SK-N-SH treated with all-trans-retinoic acid at 6 μM for 48 hours (cell line): ENCODE results near the gene TWNK.

ENCODE experiments used
- ATAC-seq: fragments of 200-7000 bp; cut with Tn5 transposase; 3 replicates; pipeline ENCODE4 v1.9.1; 2020; ENCODE audit warnings: mild to moderate bottlenecking, moderate library complexity
- ARNTL ChIP-seq: fragments of 450-650 bp; formaldehyde crosslinking; IDR thresholded peaks from 2 replicates; pipeline ENCODE4 v1.5.0; 2020; ENCODE audit warnings: low read depth, mild to moderate bottlenecking, moderate library complexity, borderline replicate concordance
- CSDC2 ChIP-seq: fragments of 250-450 bp; sonication (Bioruptor Pico); IDR thresholded peaks from 2 replicates; pipeline ENCODE4 v1.5.0; 2020; ENCODE audit warnings: mild to moderate bottlenecking, moderate library complexity
- CSRNP3 ChIP-seq: fragments of 250-450 bp; sonication (Bioruptor Pico); IDR thresholded peaks from 2 replicates; pipeline ENCODE4 v1.5.1; 2021; ENCODE audit warnings: mild to moderate bottlenecking, moderate library complexity
- ESRRG ChIP-seq: fragments of 250-450 bp; sonication (Bioruptor Pico); IDR thresholded peaks from 2 replicates; pipeline ENCODE4 v1.6.1; 2021; ENCODE audit warnings: mild to moderate bottlenecking
- GLIS3 ChIP-seq: fragments of 250-450 bp; sonication (Bioruptor Pico); IDR thresholded peaks from 2 replicates; pipeline ENCODE4 v1.5.0; 2020; ENCODE audit warnings: mild to moderate bottlenecking, moderate library complexity
- ISL1 ChIP-seq: fragments of 250-450 bp; sonication (Bioruptor Pico); IDR thresholded peaks from 2 replicates; pipeline ENCODE4 v2.1.2; 2022; ENCODE audit warnings: mild to moderate bottlenecking, moderate library complexity
- OSR1 ChIP-seq: fragments of 250-450 bp; sonication (Bioruptor Pico); IDR thresholded peaks from 2 replicates; pipeline ENCODE4 v1.8.0; 2022; ENCODE audit warnings: moderate library complexity, mild to moderate bottlenecking, inconsistent platforms
- SNAI2 ChIP-seq: fragments of 250-450 bp; sonication (Bioruptor Pico); IDR thresholded peaks from 2 replicates; pipeline ENCODE4 v1.5.0; 2020; ENCODE audit warnings: mild to moderate bottlenecking, moderate library complexity
- TOX ChIP-seq: fragments of 250-450 bp; sonication (Bioruptor Pico); IDR thresholded peaks from 2 replicates; pipeline ENCODE4 v1.8.0; 2021; ENCODE audit warnings: mild to moderate bottlenecking, moderate library complexity, borderline replicate concordance
- ZFP3 ChIP-seq: fragments of 250-450 bp; sonication (Bioruptor Pico); IDR thresholded peaks from 2 replicates; pipeline ENCODE4 v1.5.0; 2020; ENCODE audit warnings: mild to moderate bottlenecking, moderate library complexity
- ZFP30 ChIP-seq: fragments of 450-650 bp; formaldehyde crosslinking; IDR thresholded peaks from 2 replicates; pipeline ENCODE4 v1.5.0; 2022; ENCODE audit warnings: mild to moderate bottlenecking, moderate library complexity
- ZNF565 ChIP-seq: fragments of 450-650 bp; formaldehyde crosslinking; conservative IDR thresholded peaks from 2 replicates; pipeline ENCODE4 v1.5.0; 2020; ENCODE audit warnings: low read depth, mild to moderate bottlenecking, moderate library complexity
- ZNF8 ChIP-seq: fragments of 450-650 bp; formaldehyde crosslinking; IDR thresholded peaks from 2 replicates; pipeline ENCODE4 v1.5.0; 2020; ENCODE audit warnings: mild to moderate bottlenecking, moderate library complexity
- TF ChIP-seq, protein P1 (sequence below): fragments of 250-450 bp; sonication (Bioruptor Pico); IDR thresholded peaks from 2 replicates; pipeline ENCODE4 v1.8.0; 2021; ENCODE audit warnings: low read depth, mild to moderate bottlenecking, moderate library complexity, borderline replicate concordance
- TF ChIP-seq, protein P2 (sequence below): fragments of 250-450 bp; sonication (Bioruptor Pico); IDR thresholded peaks from 2 replicates; pipeline ENCODE4 v1.5.1; 2020; ENCODE audit warnings: low read depth, mild to moderate bottlenecking, moderate library complexity
- TF ChIP-seq, protein P3 (sequence below): fragments of 250-450 bp; sonication (Bioruptor Pico); IDR thresholded peaks from 2 replicates; pipeline ENCODE4 v1.8.0; 2020; ENCODE audit warnings: mild to moderate bottlenecking, moderate library complexity, borderline replicate concordance
- TF ChIP-seq, protein P4 (sequence below): fragments of 250-450 bp; sonication (Bioruptor Pico); IDR thresholded peaks from 2 replicates; pipeline ENCODE4 v1.5.0; 2020; ENCODE audit warnings: mild to moderate bottlenecking, moderate library complexity

The TWNK gene

DNA sequence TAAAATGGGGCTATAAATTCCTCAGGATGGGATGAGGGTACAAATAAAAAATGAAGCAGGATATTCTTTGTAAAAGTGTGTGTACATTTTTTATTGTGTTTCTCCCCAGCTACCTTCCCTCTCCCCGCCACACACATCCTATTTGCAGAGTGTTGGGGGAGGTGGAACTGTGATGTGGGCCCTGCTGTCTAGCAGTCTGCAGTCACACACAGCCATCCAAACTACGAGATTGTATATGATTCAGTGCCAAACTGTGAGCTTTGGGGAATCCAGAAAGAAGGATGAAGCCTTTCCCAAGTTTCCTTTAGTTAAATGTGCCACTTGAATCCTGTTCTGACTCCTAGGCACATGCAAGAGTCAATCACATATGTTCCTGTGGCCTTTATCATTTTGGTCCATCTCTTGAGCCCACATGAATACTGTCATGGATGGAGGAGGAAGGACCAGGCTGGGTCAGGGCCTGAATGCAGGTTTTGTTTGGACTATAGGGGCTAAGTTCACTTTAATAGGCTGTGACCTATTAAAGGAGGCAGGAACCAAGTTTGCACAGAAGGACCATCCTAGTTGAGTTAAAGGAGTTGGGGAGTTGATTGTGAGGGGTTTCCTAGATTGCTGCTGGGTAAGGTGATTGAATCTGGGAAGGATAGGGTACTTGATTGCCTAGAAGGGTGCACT is 19.1 kb upstream of the TWNK start:
- TF ChIP-seq SNAI2 (CRISPR knock-in tag) (no peak), CSRNP3 (CRISPR knock-in tag) (no peak), ZFP30 (CRISPR knock-in tag) (no peak), ESRRG (CRISPR knock-in tag) (no peak), ZNF565 (no peak), CSDC2 (CRISPR knock-in tag) (no peak), ZNF8 (no peak)
- TF ChIP-seq, protein P1, sequence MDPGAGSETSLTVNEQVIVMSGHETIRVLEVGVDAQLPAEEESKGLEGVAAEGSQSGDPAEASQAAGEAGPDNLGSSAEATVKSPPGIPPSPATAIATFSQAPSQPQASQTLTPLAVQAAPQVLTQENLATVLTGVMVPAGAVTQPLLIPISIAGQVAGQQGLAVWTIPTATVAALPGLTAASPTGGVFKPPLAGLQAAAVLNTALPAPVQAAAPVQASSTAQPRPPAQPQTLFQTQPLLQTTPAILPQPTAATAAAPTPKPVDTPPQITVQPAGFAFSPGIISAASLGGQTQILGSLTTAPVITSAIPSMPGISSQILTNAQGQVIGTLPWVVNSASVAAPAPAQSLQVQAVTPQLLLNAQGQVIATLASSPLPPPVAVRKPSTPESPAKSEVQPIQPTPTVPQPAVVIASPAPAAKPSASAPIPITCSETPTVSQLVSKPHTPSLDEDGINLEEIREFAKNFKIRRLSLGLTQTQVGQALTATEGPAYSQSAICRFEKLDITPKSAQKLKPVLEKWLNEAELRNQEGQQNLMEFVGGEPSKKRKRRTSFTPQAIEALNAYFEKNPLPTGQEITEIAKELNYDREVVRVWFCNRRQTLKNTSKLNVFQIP (CRISPR knock-in tag) = no peak
- TF ChIP-seq, protein P2, sequence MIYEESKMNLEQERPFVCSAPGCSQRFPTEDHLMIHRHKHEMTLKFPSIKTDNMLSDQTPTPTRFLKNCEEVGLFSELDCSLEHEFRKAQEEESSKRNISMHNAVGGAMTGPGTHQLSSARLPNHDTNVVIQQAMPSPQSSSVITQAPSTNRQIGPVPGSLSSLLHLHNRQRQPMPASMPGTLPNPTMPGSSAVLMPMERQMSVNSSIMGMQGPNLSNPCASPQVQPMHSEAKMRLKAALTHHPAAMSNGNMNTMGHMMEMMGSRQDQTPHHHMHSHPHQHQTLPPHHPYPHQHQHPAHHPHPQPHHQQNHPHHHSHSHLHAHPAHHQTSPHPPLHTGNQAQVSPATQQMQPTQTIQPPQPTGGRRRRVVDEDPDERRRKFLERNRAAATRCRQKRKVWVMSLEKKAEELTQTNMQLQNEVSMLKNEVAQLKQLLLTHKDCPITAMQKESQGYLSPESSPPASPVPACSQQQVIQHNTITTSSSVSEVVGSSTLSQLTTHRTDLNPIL (CRISPR knock-in tag) = no peak
- TF ChIP-seq, protein P3, sequence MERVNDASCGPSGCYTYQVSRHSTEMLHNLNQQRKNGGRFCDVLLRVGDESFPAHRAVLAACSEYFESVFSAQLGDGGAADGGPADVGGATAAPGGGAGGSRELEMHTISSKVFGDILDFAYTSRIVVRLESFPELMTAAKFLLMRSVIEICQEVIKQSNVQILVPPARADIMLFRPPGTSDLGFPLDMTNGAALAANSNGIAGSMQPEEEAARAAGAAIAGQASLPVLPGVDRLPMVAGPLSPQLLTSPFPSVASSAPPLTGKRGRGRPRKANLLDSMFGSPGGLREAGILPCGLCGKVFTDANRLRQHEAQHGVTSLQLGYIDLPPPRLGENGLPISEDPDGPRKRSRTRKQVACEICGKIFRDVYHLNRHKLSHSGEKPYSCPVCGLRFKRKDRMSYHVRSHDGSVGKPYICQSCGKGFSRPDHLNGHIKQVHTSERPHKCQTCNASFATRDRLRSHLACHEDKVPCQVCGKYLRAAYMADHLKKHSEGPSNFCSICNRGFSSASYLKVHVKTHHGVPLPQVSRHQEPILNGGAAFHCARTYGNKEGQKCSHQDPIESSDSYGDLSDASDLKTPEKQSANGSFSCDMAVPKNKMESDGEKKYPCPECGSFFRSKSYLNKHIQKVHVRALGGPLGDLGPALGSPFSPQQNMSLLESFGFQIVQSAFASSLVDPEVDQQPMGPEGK (CRISPR knock-in tag) = no peak

DNA sequence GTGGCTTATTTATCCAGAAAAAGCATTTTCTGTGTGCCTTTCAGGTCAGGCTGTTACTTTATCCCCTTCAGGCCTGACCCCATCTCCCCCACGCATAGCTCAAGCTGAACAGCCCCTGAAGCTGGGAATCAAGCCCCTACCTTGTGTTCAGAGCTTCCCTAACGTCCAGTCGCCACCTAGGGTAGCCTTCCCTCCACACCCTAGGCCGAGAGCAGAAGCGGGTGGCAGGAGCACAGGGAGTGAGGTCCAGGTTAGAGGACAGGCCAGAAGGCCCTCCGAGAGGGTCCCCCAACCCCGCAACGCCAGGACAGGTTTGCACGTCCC is 18.5 kb upstream of the TWNK start:
- peak; percentile 53; the same call in 2 of the 3 replicates for ATAC-seq
- TF ChIP-seq ESRRG (CRISPR knock-in tag) (no peak), ZNF8 (no peak), OSR1 (no peak), TOX (CRISPR knock-in tag) (no peak), ZFP3 (CRISPR knock-in tag) (no peak), ISL1 (CRISPR knock-in tag) (no peak), GLIS3 (CRISPR knock-in tag) (no peak), ZNF565 (no peak), ARNTL (no peak), CSRNP3 (CRISPR knock-in tag) (no peak), ZFP30 (CRISPR knock-in tag) (no peak)
- TF ChIP-seq, protein P2 (CRISPR knock-in tag) = no peak
- TF ChIP-seq, protein P3 (CRISPR knock-in tag) = no peak
- TF ChIP-seq, protein P1 (CRISPR knock-in tag) = no peak
- TF ChIP-seq, protein P4, sequence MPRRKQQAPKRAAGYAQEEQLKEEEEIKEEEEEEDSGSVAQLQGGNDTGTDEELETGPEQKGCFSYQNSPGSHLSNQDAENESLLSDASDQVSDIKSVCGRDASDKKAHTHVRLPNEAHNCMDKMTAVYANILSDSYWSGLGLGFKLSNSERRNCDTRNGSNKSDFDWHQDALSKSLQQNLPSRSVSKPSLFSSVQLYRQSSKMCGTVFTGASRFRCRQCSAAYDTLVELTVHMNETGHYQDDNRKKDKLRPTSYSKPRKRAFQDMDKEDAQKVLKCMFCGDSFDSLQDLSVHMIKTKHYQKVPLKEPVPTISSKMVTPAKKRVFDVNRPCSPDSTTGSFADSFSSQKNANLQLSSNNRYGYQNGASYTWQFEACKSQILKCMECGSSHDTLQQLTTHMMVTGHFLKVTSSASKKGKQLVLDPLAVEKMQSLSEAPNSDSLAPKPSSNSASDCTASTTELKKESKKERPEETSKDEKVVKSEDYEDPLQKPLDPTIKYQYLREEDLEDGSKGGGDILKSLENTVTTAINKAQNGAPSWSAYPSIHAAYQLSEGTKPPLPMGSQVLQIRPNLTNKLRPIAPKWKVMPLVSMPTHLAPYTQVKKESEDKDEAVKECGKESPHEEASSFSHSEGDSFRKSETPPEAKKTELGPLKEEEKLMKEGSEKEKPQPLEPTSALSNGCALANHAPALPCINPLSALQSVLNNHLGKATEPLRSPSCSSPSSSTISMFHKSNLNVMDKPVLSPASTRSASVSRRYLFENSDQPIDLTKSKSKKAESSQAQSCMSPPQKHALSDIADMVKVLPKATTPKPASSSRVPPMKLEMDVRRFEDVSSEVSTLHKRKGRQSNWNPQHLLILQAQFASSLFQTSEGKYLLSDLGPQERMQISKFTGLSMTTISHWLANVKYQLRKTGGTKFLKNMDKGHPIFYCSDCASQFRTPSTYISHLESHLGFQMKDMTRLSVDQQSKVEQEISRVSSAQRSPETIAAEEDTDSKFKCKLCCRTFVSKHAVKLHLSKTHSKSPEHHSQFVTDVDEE (CRISPR knock-in tag) = no peak

More for the DNA sequence above, 19.1 kb upstream of the TWNK start:
- ATAC-seq = no peak
